ENCODE data around the gene STX5. TPM values are rescaled to one million over a fixed set of nuclear protein-coding genes. Genes with fewer than 3 reads are reported as not detected.
"Not testable (repeated sequence)": the region's sequence is repeated elsewhere in the genome, so short reads cannot be mapped to it uniquely, and the experiment has no call there.

Gene STX5
- total RNA-seq, 1 donor, result 35.8 TPM

DNA sequence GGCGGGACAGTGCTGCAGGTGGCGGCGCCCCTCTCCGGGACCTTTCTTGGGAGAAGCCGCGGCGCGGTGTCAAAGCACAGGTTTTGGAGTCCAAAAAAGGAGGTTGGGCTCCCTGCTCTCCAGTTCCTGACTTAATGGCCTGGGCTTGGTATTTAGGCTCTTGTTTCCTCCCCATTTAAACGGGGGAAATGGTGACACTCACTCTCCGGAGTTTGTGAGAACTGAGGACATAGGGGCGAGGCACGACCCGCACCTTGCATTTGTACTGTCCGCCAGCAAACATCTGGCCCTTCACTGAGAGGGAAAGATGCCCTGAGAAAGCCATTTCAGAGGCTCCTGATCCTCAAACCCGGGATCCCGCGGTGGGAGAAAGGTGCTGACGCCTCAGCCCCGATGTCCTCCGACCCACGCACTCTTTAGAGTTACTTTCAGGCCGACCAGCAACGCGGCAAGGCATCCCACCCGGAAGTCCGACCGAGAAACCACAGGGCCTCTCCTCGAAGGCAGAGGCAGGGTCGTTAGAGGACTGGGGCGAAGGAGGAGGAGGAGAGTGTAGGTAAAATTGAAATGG, 10.4 kb upstream of the STX5 start:
- Histone ChIP-seq H2AFZ (ENCODE audit: low read length) (peak overlapping the region; percentile 88), H3K79me2 (ENCODE audit: insufficient read depth, low read length) (peaks cover 20% of the 10 kb centered on the region), H3K4me1 (ENCODE audit: insufficient read depth, low read length) (peaks cover 23% of the 10 kb centered on the region), H3K27me3 (ENCODE audit: insufficient read depth, low read length) (no peaks in the 10 kb centered on the region), H4K20me1 (ENCODE audit: insufficient read depth, low read length) (no peaks in the 10 kb centered on the region), H3K27ac (ENCODE audit: low read depth, low read length) (peak overlapping the region; percentile 99), H3K36me3 (ENCODE audit: insufficient read depth, low read length) (peaks cover 5% of the 10 kb centered on the region), H3K9me3 (ENCODE audit: low read depth, low read length) (no peaks in the 10 kb centered on the region), H3K4me3 (ENCODE audit: insufficient read depth, low read length) (peak overlapping the region; percentile 67), H3K4me2 (ENCODE audit: insufficient read depth, low read length) (peak overlapping the region; percentile 78)
- peak; percentile 48 for DNase-seq (ENCODE audit: insufficient read length, low spot score, missing footprints)
- TF ChIP-seq, protein P1, sequence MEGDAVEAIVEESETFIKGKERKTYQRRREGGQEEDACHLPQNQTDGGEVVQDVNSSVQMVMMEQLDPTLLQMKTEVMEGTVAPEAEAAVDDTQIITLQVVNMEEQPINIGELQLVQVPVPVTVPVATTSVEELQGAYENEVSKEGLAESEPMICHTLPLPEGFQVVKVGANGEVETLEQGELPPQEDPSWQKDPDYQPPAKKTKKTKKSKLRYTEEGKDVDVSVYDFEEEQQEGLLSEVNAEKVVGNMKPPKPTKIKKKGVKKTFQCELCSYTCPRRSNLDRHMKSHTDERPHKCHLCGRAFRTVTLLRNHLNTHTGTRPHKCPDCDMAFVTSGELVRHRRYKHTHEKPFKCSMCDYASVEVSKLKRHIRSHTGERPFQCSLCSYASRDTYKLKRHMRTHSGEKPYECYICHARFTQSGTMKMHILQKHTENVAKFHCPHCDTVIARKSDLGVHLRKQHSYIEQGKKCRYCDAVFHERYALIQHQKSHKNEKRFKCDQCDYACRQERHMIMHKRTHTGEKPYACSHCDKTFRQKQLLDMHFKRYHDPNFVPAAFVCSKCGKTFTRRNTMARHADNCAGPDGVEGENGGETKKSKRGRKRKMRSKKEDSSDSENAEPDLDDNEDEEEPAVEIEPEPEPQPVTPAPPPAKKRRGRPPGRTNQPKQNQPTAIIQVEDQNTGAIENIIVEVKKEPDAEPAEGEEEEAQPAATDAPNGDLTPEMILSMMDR (IDR thresholded peaks at IDR 0.05; ENCODE audit: extremely low read depth, low read depth, low read length), result no peak

DNA sequence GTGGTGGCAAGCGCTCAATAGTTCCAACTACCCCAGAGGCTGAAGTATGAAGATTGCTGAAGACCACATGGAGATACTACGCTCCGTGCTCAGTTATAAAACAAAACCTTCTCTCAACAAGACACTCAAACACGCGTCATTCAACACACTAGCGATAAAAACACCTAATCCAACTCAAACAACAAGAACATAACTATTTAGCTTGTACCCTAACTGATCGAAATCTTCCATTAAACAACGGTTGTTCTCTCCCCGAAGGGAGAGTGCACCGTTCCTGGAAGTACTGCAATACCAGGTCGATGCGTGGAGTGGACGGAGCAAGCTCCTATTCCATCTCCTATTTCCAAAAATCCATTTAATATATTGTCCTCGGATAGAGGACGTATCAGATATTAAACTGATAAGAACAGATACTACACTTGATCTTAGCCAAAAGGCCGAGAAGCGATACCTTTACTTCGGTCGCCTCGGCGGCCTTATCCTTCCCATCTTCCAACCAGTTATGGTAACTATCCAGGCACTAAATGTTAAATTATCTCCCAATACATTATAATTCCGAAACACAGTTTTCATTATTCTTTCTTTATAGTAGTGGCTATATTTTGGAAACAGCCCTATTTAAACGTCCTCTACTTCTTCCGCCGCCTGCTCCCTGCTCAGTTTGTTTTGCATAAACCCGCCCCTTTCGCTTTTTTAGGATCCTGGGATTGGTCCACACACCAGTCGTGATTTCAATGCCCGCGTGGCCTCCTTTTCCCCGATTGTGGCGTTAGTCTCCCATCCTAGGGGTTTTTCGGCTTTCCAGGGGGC, 9.7 kb upstream of the STX5 start:
- Histone ChIP-seq H2AFZ (ENCODE audit: low read length) (peak overlapping the region; percentile 88), H3K4me3 (ENCODE audit: insufficient read depth, low read length) (peak overlapping the region; percentile 67)
- TF ChIP-seq, protein P1 (IDR thresholded peaks at IDR 0.05; ENCODE audit: extremely low read depth, low read depth, low read length), result no peak

DNA sequence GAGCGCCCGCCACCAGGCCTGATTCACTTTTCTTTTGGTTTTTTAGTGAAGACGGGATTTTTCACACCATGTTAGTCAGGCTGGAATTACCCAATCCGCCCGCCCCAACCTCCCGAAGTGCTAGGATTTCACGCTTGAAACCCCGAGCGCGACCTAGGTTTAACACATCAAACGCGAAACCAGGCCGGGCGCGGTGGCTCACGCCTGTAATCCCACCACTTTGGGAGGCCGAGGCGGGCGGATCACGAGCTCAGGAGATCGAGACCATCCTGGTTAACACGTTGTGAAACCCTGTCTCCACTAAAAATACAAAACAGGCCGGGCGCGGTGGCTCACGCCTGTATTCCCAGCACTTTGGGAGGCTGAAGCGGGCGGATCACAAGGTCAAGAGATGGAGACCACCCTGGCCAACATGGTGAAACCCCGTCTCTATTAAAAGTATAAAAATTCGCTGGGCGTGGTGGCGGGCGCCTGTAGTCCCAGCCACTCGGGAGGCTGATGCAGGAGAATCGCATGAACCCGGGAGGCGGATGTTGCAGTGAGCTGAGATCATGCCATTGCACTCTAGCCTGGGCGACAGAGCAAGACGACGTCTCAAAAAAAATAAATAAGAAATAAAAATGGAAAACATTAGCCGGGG, 9.0 kb upstream of the STX5 start:
- H3K79me2 ChIP-seq (ENCODE audit: insufficient read depth, low read length), result peaks cover 31% of the 10 kb centered on the region
- H3K36me3 ChIP-seq (ENCODE audit: insufficient read depth, low read length); H4K20me1 ChIP-seq (ENCODE audit: insufficient read depth, low read length); H3K9me3 ChIP-seq (ENCODE audit: low read depth, low read length); H2AFZ ChIP-seq (ENCODE audit: low read length); H3K27me3 ChIP-seq (ENCODE audit: insufficient read depth, low read length): not testable (repeated sequence)
- H3K4me3 ChIP-seq (ENCODE audit: insufficient read depth, low read length), result peak overlapping the region; percentile 95
- H3K4me1 ChIP-seq (ENCODE audit: insufficient read depth, low read length), result peaks cover 23% of the 10 kb centered on the region
- peak overlapping the region; percentile 89 for H3K4me2 ChIP-seq (ENCODE audit: insufficient read depth, low read length)
- peak; percentile 69 for DNase-seq (ENCODE audit: insufficient read length, low spot score, missing footprints)
- H3K27ac ChIP-seq (ENCODE audit: low read depth, low read length), result peak overlapping the region; percentile 90

More for the DNA sequence above, 9.7 kb upstream of the STX5 start:
- H3K9me3 ChIP-seq (ENCODE audit: low read depth, low read length), result no peaks in the 10 kb centered on the region
- H3K4me2 ChIP-seq (ENCODE audit: insufficient read depth, low read length), result peak overlapping the region; percentile 78
- no peaks in the 10 kb centered on the region for H4K20me1 ChIP-seq (ENCODE audit: insufficient read depth, low read length)
- peaks cover 23% of the 10 kb centered on the region for H3K4me1 ChIP-seq (ENCODE audit: insufficient read depth, low read length)
- peaks cover 5% of the 10 kb centered on the region for H3K36me3 ChIP-seq (ENCODE audit: insufficient read depth, low read length)
- peaks cover 24% of the 10 kb centered on the region for H3K79me2 ChIP-seq (ENCODE audit: insufficient read depth, low read length)
- H3K27ac ChIP-seq (ENCODE audit: low read depth, low read length), result peak overlapping the region; percentile 99
- no peaks in the 10 kb centered on the region for H3K27me3 ChIP-seq (ENCODE audit: insufficient read depth, low read length)
- DNase-seq (ENCODE audit: insufficient read length, low spot score, missing footprints), result peak; percentile 93

DNA sequence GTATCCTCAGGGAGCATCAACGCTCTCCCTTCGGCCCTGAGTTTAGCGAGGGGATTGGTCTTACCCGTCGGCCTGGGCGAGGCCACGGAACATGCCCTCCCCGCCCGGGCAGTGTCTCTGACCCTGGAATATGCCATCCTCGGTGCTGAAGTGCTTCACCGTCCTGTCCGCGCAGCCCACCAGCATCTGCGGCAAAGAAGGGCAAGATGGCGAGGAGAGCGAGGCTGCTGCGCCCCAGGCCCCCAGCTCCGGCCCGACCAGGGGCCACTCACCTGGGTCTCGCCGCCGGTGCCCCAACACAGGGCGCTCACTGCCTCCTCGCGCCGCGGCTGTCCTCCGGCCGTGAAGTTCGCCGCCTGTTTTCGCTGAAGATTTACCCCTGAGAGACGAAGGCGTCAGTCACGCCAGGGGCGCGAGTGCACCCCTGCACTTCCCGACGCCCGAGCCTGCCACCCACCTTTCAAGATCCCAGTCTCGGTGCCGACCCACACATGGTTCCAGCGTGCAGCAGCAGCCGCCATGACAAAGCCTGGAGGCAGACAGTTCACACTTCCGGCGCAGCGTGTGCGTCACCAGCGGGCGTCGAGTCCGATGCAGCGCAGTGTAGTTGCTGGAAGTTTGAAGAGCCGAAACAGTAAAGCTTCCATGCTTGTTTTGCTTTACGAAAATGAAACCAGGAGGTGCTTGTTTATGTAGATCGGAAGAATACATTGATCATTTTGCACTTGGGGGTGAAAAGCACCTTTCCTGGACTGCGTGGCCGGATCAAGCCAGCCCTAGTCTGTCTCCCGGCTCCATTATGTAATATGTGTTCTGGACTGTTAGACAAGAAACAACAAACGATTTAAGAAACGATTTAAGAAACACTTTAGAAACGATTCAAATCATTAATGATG, 7.4 kb upstream of the STX5 start, which contains the start of gene WDR74:
Gene WDR74, minus strand, starts transcription at position 541 of the 896 bp plus-strand sequence. Its CDS starts 20 bp downstream, at position 521.
- Histone ChIP-seq H3K27ac (ENCODE audit: low read depth, low read length) (peak within 1 kb of the TSS; percentile 90), H3K9me3 (ENCODE audit: low read depth, low read length) (no peaks in the 10 kb centered on the region), H4K20me1 (ENCODE audit: insufficient read depth, low read length) (no peaks in the 10 kb centered on the region), H3K36me3 (ENCODE audit: insufficient read depth, low read length) (peaks cover 20% of the 10 kb centered on the region), H3K27me3 (ENCODE audit: insufficient read depth, low read length) (no peaks in the 10 kb centered on the region), H3K79me2 (ENCODE audit: insufficient read depth, low read length) (peaks cover 46% of the 10 kb centered on the region), H2AFZ (ENCODE audit: low read length) (peak within 1 kb of the TSS; percentile 74), H3K4me1 (ENCODE audit: insufficient read depth, low read length) (peaks cover 23% of the 10 kb centered on the region), H3K4me2 (ENCODE audit: insufficient read depth, low read length) (peak within 1 kb of the TSS; percentile 89), H3K4me3 (ENCODE audit: insufficient read depth, low read length) (peak within 1 kb of the TSS; percentile 95)
- TF ChIP-seq, protein P1 (IDR thresholded peaks at IDR 0.05; ENCODE audit: extremely low read depth, low read depth, low read length), result no peak
- peak; percentile 96 for DNase-seq (ENCODE audit: insufficient read length, low spot score, missing footprints)
